ENCODE data around the gene TECPR1.

DNA sequence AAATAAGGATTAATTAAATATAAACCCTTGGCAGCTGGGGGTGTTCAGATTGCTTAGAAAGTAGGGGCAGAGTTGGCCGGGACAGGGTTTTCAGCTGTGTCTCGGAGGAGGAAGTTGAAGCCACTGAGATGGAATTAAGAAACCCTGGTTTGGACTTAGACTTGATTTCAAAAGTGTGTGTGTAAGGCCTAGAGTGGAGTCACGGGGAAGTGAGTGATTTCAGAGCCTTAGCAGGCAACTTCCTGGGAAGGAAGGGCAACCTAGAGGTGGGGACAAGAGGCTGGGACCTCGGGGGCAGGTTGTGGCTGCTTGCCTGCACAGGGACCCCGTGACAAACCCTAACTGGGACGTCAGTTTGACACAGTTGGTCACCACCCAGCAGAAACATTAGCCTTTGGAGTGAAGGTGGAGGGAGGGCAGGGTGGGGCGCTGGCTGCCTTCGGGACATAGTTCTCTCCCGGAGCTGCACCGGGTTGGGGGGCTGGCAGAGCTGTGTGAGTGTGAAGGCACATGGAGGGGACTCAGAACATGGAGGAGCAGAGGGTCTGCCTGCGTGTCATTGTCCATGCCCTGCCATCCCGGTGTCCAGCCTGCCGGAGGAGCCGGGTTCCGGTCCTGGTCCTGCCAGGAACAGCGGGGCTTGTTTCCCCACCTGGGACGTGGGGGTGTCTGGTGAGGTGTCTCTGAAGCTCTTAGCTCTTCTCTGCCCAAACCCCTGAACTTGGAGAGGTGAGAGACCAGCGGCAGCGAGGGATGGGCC is 31.3 kb upstream of the TECPR1 start:
- TF ChIP-seq, protein P1, sequence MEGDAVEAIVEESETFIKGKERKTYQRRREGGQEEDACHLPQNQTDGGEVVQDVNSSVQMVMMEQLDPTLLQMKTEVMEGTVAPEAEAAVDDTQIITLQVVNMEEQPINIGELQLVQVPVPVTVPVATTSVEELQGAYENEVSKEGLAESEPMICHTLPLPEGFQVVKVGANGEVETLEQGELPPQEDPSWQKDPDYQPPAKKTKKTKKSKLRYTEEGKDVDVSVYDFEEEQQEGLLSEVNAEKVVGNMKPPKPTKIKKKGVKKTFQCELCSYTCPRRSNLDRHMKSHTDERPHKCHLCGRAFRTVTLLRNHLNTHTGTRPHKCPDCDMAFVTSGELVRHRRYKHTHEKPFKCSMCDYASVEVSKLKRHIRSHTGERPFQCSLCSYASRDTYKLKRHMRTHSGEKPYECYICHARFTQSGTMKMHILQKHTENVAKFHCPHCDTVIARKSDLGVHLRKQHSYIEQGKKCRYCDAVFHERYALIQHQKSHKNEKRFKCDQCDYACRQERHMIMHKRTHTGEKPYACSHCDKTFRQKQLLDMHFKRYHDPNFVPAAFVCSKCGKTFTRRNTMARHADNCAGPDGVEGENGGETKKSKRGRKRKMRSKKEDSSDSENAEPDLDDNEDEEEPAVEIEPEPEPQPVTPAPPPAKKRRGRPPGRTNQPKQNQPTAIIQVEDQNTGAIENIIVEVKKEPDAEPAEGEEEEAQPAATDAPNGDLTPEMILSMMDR (IDR thresholded peaks at IDR 0.05; ENCODE audit: extremely low read depth in 1 of 2, insufficient read depth in 1 of 2, low read depth in 1 of 2, low read length in 2 of 2) = no peak
- TF ChIP-seq EZH2 (IDR thresholded peaks at IDR 0.05; ENCODE audit: borderline replicate concordance, low read depth, low read length, severe bottlenecking) (no peak), POLR2A (IDR thresholded peaks at IDR 0.05; ENCODE audit: low read depth, low read length) (no peak), JUN (IDR thresholded peaks at IDR 0.05; ENCODE audit: borderline replicate concordance, insufficient read depth, insufficient read length, low read depth) (no peak)
- TF ChIP-seq, protein P2, sequence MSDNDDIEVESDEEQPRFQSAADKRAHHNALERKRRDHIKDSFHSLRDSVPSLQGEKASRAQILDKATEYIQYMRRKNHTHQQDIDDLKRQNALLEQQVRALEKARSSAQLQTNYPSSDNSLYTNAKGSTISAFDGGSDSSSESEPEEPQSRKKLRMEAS (IDR thresholded peaks at IDR 0.05; ENCODE audit: insufficient read depth, insufficient read length) = no peak
